KOPT-K1 (cell line): ENCODE measurements around the gene SCLY.
"Not testable (repeated sequence)": the region's sequence is repeated elsewhere in the genome, so short reads cannot be mapped to it uniquely, and the experiment has no call there.

Experiments
- H3K27ac ChIP-seq: fragments of 200-600 bp; sonication (generic); 2 replicates; pipeline ENCODE4 v1.5.1; 2016; ENCODE audit warnings: antibody characterized with exemption, mild to moderate bottlenecking, low read depth, low read length; ENCODE audit not compliant: poor library complexity, severe bottlenecking
- H3K36me3 ChIP-seq: fragments of 200-600 bp; sonication (generic); 2 replicates; pipeline ENCODE4 v1.5.1; 2017; ENCODE audit warnings: antibody characterized with exemption, mild to moderate bottlenecking, low read length, moderate library complexity; ENCODE audit not compliant: insufficient read depth
- H3K9me3 ChIP-seq: fragments of 200-600 bp; sonication (generic); 2 replicates; pipeline ENCODE4 v1.5.1; 2017; ENCODE audit warnings: antibody characterized with exemption, low read length, mild to moderate bottlenecking; ENCODE audit not compliant: insufficient read depth, poor library complexity, severe bottlenecking

The SCLY gene

DNA sequence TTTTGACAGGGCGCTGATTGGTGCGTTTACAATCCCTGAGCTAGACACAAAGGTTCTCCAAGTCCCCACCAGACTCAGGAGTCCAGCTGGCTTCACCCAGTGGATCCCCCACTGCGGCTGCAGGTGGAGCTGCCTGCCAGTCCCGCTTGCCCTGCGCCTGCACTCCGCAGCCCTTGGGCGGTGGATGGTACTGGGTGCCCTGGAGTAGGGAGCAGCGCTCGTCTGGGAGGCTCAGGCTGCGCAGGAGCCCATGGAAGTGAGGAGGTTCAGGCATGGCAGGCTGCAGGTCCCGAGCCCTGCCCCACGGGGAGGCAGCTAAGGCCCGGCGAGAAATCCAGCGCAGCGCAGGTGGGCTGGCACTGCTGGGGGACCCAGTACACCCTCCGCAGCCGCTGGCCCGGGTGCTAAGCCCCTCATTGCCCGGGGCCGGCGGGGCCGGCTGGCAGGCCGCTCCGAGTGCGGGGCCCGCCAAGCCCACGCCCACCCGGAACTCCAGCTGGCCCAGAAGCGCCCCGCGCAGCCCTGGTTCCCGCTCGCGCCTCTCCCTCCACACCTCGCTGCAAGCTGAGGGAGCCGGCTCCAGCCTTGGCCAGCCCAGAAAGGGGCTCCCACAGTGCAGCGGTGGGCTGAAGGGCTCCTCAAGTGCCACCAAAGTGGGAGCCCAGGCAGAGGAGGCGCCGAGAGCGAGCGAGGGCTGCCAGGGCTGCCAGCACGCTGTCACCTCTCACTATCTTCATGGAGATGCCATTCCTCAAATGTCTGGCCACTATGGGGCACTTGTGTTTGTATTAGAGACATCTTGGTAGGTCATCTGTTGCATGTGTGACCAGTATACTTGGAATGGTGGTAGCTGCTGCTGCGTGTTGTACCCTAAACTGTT, 2.9 kb upstream of the SCLY start:
- H3K9me3 ChIP-seq, H3K27ac ChIP-seq, H3K36me3 ChIP-seq: not testable (repeated sequence)

GRCh38 chr2:238059505-238059904, 1.3 kb upstream of the SCLY start:
- peaks cover 6% of the 10 kb centered on the region; the same call in 1 of the 2 replicates for H3K36me3 ChIP-seq
- H3K27ac ChIP-seq, result peak overlapping the region; percentile 90
- H3K9me3 ChIP-seq, result no peaks in the 10 kb centered on the region

DNA sequence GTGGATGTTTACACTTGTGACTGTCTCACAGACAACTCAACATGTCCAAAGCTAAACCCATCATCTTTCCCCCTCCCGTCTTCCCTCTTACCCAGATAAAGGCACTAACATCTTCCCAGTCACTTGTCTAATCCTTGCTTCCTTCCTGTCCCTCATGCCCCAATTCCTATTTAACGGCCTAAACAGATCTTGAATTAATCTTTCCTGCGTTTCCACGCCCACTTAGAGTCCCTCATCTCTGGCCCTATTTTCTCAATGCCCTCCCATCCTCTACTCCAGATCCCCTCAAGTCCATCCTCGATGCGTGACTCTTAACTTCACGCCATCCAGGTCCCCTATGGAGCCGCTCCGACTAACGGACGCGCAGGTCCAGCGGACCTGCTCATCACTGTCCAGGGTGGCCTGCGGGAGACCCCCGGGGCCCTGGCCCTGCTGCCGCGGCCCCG, 682 bp upstream of the SCLY start:
- Histone ChIP-seq H3K27ac (peak overlapping the region; percentile 90), H3K9me3 (no peaks in the 10 kb centered on the region)

DNA sequence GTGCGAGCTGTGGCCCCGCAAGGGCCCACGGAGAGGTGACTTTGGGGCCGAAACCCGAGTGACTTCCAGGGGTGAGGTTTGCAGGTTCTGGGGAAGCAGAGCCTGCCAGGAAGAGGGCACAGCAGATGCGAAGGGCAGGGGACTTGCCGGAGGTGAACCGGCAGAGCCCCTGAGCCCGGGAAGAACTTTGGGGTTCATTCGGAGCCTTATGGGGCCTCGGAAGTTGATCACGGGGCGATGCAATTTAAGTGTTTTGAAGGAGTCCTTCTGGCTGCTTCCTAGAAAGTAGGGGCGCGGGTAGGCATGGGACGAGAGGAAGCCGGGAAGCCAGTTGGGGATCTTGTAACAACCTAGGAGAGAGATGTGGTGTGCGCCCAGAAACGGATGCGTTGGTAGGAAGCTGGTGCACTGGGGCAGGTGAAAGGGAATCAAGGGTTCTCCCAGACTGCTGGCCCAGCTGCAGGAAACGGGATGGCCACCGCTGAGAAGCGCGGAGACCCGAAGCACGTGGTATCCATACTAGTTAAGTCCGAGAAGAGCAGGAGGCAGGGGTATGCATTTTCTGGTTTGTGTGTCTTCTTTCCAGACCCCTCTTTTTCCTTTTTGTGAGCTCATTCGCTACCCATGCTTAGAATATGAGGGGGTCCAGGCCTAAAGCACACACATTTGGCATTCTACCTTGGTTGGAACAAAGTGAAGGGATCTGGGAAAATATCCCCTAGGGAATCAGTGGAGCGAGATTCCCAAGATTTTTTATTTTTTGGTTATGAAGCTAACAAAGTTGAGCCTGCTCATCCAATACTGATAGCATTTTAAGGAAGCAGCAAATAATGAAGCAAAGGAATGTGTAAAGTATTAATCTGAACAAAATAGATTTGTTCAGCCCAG, 758 bp downstream of the SCLY start:
- Histone ChIP-seq H3K9me3 (peaks cover 6% of the 10 kb centered on the region), H3K27ac (peak overlapping the region; percentile 90), H3K36me3 (peaks cover 24% of the 10 kb centered on the region)

More for the DNA sequence above, 682 bp upstream of the SCLY start:
- peaks cover 12% of the 10 kb centered on the region for H3K36me3 ChIP-seq

DNA sequence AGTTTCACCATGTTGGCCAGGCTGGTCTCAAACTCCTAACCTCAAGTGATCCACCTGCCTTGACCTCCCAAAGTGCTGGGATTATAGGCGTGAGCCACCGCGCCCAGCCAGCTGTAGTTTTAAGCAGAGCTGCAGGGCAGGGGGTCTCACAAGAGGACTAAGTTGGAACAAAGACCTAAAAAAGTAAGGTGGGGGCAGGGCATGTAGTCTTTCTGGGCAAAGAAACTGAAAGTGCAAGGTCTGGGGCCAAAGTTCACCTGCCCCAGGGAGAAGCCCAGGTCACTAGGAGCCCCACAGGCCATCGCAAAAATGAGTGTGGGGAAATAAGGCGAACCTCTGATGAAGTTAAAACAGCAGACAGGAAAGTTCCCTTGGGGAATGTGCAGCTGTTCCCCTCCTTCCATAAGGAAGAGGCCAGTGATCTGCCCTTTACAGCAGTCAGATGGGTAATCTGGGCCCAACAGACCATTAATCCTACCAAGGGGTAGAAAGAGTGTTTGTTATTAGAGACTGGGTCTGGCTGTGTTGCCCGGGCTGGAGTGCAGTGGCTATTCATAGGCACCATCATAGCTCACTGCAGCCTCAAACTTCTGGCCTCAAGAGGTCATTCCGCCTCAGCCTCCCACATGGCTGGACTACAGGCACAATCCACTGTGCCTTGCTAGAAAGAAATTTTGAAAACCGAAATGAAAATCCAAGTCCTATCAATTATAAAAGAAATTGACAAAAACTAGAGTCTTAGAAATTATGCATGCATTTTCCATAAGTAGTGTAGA, 2.8 kb downstream of the SCLY start:
- peaks cover 11% of the 10 kb centered on the region for H3K9me3 ChIP-seq
- peaks cover 40% of the 10 kb centered on the region for H3K36me3 ChIP-seq
- H3K27ac ChIP-seq, result peak overlapping the region; percentile 22

- no peak overlapping the region for H3K27ac ChIP-seq
- peaks cover 11% of the 10 kb centered on the region for H3K9me3 ChIP-seq
- H3K36me3 ChIP-seq, result peaks cover 47% of the 10 kb centered on the region
Measured at GRCh38 chr2:238064376-238064775, 3.6 kb downstream of the SCLY start.

DNA sequence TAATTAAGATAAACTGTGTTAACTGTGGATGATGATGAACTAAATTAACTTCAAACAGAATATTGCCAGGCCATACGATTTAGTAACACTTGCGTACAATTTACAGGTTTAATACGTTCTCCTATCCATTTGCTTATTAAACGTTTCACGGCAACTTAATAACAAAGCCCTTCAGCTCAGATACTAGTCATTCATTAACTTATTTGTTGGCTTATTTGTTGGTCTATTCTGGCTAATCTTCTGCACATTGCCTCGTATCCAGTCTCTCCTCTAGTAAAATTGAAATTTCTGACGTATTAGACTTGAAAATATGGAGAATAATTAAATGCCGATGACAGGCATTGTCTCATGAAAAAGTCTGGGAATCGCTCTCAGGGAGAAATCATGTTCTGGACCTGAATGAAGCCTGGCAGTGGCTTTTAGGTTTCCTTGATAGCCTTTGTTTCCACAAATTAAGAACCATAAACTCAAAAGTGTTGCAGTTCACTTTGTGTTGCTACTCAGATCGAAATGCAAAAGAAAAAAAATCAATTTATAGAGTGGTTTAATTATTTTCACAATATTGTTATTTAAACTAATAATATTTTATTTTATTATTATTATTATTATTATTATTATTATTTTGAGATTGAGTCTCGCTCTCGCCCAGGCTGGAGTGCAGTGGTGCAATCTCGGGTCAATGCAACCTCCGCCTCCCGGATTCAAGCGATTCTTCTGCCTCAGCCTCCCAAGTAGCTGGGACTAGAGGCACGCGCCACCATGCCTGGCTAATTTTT, 4.5 kb downstream of the SCLY start:
- H3K36me3 ChIP-seq, result peaks cover 55% of the 10 kb centered on the region
- no peak overlapping the region for H3K27ac ChIP-seq
- H3K9me3 ChIP-seq, result peaks cover 11% of the 10 kb centered on the region

- Histone ChIP-seq H3K27ac (no peak overlapping the region), H3K9me3 (peaks cover 11% of the 10 kb centered on the region), H3K36me3 (peaks cover 65% of the 10 kb centered on the region)
Measured at GRCh38 chr2:238066218-238066617, 5.4 kb downstream of the SCLY start.

GRCh38 chr2:238066718-238067117, 5.9 kb downstream of the SCLY start:
- peaks cover 70% of the 10 kb centered on the region for H3K36me3 ChIP-seq
- peaks cover 11% of the 10 kb centered on the region for H3K9me3 ChIP-seq
- not testable (repeated sequence) for H3K27ac ChIP-seq

- H3K36me3 ChIP-seq, result peaks cover 82% of the 10 kb centered on the region
- peaks cover 22% of the 10 kb centered on the region for H3K9me3 ChIP-seq
- peak overlapping the region; percentile 61 for H3K27ac ChIP-seq
Measured at GRCh38 chr2:238067939-238068338, 7.1 kb downstream of the SCLY start.

DNA sequence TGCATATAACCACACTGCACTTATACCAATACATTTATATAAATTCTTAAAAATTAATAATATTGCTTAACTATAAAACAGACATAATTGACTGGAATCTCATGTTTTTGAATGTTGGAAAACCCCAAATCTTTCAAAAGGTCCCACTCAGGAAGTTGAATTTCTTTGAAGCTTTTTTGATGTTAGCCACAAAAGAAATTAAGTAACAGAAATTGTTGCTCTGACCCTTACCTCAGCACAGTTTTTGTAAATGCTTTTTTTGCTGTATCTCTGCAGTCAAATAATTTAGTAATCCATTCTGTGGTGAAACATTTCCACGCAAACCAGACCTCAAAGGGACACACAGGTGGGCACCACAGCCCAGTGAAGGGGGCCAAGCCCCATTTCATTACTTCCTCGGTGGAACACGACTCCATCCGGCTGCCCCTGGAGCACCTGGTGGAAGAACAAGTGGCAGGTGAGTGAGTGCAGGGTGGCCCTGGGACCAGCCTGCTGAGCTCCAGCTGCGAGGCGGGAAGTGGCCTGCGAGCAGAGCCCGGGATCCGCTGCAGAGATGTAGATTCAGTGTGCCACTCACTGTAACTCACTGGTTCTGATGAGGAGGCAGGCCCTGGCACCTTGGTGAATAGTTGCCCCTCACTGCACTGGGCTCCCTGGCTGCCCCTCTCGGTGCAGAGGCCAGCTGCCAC, 8.4 kb downstream of the SCLY start:
- Histone ChIP-seq H3K27ac (peak overlapping the region; percentile 51), H3K36me3 (peaks cover 91% of the 10 kb centered on the region), H3K9me3 (peaks cover 25% of the 10 kb centered on the region)

DNA sequence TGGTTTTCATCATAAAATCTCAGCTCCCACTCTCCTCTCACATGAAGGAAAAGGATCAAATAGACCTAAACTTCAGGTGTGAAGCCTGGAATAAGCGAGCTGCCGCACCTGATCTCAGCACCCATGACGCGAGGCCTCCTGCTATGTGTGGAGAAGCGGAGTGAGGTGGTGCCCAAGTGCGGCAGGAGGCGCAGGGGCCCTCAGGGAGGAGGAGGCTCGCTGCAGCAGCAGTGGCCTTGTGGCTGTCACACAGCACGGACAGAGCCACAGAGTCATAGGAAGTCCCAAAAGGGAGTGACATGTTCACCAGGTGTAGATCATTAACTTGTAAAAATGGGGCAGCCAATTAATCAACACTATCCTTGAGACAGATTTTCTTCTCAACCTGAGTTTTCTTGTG, 9.1 kb downstream of the SCLY start:
- peaks cover 25% of the 10 kb centered on the region for H3K9me3 ChIP-seq
- peaks cover 91% of the 10 kb centered on the region for H3K36me3 ChIP-seq
- peak overlapping the region; percentile 51 for H3K27ac ChIP-seq

DNA sequence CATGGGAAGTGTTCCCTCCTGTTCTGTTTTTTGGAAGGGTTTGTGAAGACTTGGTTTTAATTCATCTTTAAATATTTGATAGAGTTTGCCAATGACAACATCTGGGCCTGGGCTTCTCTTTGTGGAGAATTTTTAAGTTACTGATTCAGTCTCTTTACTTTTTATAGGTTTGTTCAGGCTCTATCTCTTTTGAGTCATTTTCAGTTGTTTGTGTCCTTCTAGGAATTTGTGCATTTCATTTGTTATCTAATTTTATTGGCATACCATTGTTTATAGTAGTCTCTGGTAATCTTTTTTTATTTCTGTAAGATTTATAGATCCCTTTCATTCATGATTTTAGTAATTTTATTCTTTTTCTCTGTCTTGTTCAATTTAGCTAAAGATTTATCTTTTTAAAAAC, 14.6 kb downstream of the SCLY start:
- Histone ChIP-seq H3K9me3 (peaks cover 14% of the 10 kb centered on the region), H3K36me3 (peaks cover 80% of the 10 kb centered on the region), H3K27ac (no peak overlapping the region)

- Histone ChIP-seq H3K9me3 (peaks cover 9% of the 10 kb centered on the region), H3K36me3 (peaks cover 80% of the 10 kb centered on the region), H3K27ac (no peak overlapping the region)
Measured at GRCh38 chr2:238077292-238077691, 16.5 kb downstream of the SCLY start.
